Measurements from ENCODE around the gene KLF18.
"Not testable (repeated sequence)": the region's sequence is repeated elsewhere in the genome, so short reads cannot be mapped to it uniquely, and the experiment has no call there.

Gene KLF18

GRCh38 chr1:44119525-44119924 is 21.9 kb downstream of the KLF18 start:
- DNase-seq: no peak

DNA sequence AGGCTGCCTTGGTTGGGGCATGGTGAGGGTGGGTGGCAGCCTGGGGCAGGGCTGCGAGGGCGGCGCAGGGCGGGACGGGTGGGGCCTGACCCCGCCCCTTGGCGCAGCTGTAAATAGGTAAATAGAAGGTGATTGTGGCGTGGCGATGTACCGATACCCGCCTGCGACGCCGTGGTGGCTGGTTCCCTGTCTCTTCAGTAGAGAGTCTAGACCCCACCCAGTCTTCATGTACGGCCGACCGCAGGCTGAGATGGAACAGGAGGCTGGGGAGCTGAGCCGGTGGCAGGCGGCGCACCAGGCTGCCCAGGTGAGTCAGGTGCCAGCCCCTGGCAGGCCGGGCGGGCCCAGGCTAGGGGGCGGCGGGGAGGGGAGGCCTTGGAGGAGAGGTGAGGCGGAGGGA is 22.7 kb downstream of the KLF18 start, which contains the start of gene KLF17:
TSS of gene KLF17 (plus strand) at position 140 of the 400 bp plus-strand sequence. CDS start at position 227, 87 bp downstream.
- no peak for DNase-seq

GRCh38 chr1:44117272-44117671 is 24.2 kb downstream of the KLF18 start:
- not testable (repeated sequence) for DNase-seq

DNA sequence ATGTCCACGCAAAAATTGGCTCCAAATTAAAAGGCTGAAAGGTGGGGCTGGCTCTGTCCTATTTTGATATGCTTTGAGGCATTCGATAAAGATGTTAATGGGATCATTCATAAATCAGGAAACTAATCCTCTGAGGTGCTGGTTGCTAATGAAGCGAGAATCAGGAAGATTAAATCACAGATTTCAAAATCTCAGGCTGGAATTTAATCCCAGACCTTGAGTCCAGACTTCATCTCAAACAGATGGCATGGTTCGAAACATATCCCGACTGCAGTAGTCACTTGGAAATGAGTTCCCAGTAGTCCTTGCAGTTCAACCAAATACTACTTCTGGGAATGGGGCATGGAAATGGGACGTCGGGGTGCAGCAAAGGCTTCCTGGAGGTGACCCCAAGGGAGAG is 27.3 kb downstream of the KLF18 start:
- DNase-seq: no peak

DNA sequence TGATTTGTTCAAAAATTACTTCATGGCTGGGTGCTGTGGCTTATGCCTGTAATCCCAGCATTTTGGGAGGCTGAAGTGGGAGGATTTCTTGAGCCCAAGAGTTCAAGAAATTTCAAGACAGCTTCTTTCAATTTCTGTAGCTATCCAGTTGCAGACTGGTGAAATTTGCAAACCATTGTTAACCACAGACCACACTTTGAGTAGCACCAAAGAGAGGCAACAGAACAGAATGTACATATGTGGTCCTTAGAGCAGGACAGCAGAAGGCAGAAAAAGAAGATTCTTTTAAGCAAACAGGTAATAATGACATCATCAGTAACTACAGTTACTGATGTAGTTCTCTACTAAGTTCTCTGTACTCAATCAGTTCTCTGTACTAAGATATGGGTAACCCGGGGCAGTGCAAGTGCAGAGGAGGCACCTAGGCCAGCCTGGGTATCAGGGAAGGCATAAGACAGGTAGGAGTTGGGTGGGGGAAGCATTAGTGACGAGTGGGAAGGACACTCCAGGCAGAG is 28.3 kb downstream of the KLF18 start:
- DNase-seq: no peak

- DNase-seq: no peak
Observed at GRCh38 chr1:44112486-44112885, 28.9 kb downstream of the KLF18 start.

- DNase-seq: no peak
Observed at GRCh38 chr1:44111861-44112260, 29.6 kb downstream of the KLF18 start.

- no peak for DNase-seq
Observed at GRCh38 chr1:44110916-44111315, 30.5 kb downstream of the KLF18 start.

GRCh38 chr1:44108971-44109370 is 32.5 kb downstream of the KLF18 start:
- no peak for DNase-seq

- DNase-seq: no peak
Observed at GRCh38 chr1:44108241-44108640, 33.2 kb downstream of the KLF18 start.

- no peak for DNase-seq
Observed at GRCh38 chr1:44105810-44106209, 35.6 kb downstream of the KLF18 start.

- peak; percentile 23 for DNase-seq
Observed at GRCh38 chr1:44103270-44104131, 37.9 kb downstream of the KLF18 start.

GRCh38 chr1:44101328-44101727 is 40.1 kb downstream of the KLF18 start:
- DNase-seq: no peak

GRCh38 chr1:44100183-44100868 is 41.1 kb downstream of the KLF18 start:
- no peak for DNase-seq

GRCh38 chr1:44094047-44094446 is 47.4 kb downstream of the KLF18 start:
- DNase-seq: no peak

DNA sequence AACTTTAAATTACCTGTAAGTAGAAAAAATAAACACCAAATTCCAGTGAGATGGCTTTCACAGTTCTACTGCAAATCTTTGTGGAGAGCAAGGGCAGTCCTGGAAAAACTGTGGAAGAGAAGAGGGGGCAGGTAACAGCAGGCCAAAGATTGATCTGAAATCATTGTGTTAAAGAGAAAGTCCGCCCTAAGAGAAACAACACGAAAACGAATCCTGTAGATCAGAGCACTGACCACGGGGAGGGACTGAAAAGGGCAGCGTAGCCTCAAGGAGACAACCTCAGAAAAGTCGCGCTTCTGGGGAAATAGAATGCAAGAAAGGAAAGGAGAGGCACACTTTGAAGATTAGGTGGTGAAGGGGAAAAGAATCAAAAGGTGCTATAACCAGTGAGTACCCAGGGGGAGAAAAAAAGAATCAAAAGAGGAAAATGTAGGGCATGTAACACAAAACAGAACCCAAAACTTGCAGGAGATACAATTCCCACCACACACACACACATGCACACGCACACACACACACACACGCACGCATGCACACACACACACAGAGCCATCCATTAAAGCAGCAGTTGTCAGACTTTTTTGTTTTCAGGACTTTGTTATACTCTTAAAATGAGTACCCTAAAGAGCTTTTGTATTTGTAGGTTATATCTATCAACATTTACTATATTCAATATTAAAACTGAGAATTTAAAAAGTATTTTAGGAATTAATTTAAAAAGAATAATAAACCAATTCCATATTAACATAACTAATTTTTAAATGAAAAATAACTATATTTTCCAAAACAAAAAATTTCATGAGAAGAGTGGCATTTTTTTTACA is 50.8 kb downstream of the KLF18 start:
- DNase-seq: no peak

DNA sequence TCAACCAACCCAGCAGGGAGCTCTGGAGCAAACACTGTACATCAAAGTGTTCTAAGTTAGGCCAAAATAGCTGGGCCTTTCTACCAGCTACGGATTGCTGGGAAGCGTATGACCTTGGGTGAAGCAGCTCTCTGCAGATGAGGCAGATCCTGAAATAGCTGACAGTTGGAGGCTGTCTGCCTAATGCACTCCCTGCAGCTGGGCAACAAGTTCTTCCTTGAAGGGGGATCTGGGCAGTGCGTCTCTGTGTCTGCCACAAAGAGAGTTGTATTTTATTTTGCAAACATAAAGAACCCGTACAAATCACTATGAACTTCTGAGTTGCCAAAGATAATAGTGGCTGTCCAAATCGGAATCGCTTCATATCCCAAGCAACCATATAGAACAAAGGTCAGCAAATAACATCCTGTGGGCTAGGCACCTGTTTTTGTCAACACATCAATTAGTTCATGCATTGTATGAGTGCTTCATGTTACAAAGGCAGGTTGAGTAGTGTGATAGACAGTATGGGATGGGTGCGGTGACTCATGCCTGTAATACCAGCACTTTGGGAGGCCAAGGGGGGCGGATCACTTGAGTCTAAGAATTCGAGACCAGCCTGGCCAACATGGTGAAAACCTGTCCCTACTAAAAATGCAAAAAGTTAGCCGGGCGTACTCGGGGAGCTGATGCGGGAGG is 51.9 kb downstream of the KLF18 start:
- DNase-seq: no peak
